GM12878 (cell line): ENCODE measurements around the gene JAKMIP1. TPM values are rescaled to one million over a fixed set of nuclear protein-coding genes. Genes with fewer than 3 reads are reported as not detected.

Source experiments
- ATAC-seq: fragments of 200-7000 bp; cut with Tn5 transposase; 3 replicates; pipeline ENCODE4 v1.9.1; 2020; ENCODE audit warnings: mild to moderate bottlenecking, moderate library complexity
- BruUV-seq: library from RNA; stranded (reverse); fragments of 400-500 nt; replicated peaks from 2 replicates; lab custom pipeline; 2021; lab: Mats Ljungman, UMichigan
- CTCF ChIA-PET: fragments of 300-600 bp; sonication (Branson Sonifier 250); formaldehyde crosslinking; extraction: SDS; loops from one replicate; lab custom pipeline; 2021; ENCODE audit warnings: inconsistent platforms; lab: Yijun Ruan, JAX
- POLR2A ChIA-PET: fragments of 350-600 bp; formaldehyde crosslinking; extraction: SDS; loops from one replicate; lab custom pipeline; 2021; ENCODE audit warnings: inconsistent platforms; lab: Charles Lee
- RAD21 ChIA-PET: fragments of 300-600 bp; sonication (Branson Sonifier 250); formaldehyde crosslinking; loops from one replicate; lab custom pipeline; 2023; ENCODE audit warnings: antibody characterized with exemption; ENCODE audit not compliant: unreplicated experiment; lab: Charles Lee
- SMC1A ChIA-PET: fragments of 300-600 bp; sonication (Branson Sonifier 250); formaldehyde crosslinking; loops from one replicate; lab custom pipeline; 2023; ENCODE audit not compliant: unreplicated experiment, uncharacterized antibody; lab: Charles Lee
- DNase-seq: peaks from one replicate; pipeline ENCODE4 v3.0.0-alpha.2; 2011; ENCODE audit warnings: low read depth, low spot score
- FAIRE-seq: peaks from 3 replicates; lab custom pipeline; 2011; peaks lifted over from hg19 to GRCh38; lab: Jason Lieb, UNC
- H2AFZ ChIP-seq: 2 replicates; pipeline ENCODE4 v1.6.0; 2011; ENCODE audit warnings: low read depth, low read length, control low read depth; ENCODE audit not compliant: control insufficient read depth
- H3K27ac ChIP-seq: 2 replicates; pipeline ENCODE4 v1.5.1; 2011; ENCODE audit warnings: control low read depth; ENCODE audit not compliant: control insufficient read depth, insufficient read depth
- H3K27me3 ChIP-seq, 2 experiments: replicated peaks in 1 of 2; 2 replicates each; pipeline versions ENCODE4 v1.6.0 to v1.6.1; 2011; ENCODE audit warnings: low read length in 1 of 2; ENCODE audit not compliant: control insufficient read depth in 2 of 2, insufficient read depth in 2 of 2
- H3K36me3 ChIP-seq, 2 experiments: 2 replicates each; pipeline ENCODE4 v1.5.1; 2011; ENCODE audit warnings: low read length in 1 of 2; ENCODE audit not compliant: control insufficient read depth in 2 of 2, insufficient read depth in 2 of 2
- H3K4me1 ChIP-seq: 2 replicates; pipeline ENCODE4 v1.6.1; 2011; ENCODE audit warnings: mild to moderate bottlenecking, low read length, moderate library complexity, mixed read lengths; ENCODE audit not compliant: control insufficient read depth, insufficient read depth
- H3K4me2 ChIP-seq: 2 replicates; pipeline ENCODE4 v1.6.0; 2011; ENCODE audit warnings: control low read depth; ENCODE audit not compliant: control insufficient read depth, insufficient read depth
- H3K4me3 ChIP-seq: fragments of 200-600 bp; sonication (generic); 2 replicates; pipeline ENCODE4 v1.5.1; 2016
- H3K79me2 ChIP-seq: 2 replicates; pipeline ENCODE4 v1.6.0; 2011; ENCODE audit warnings: low read length; ENCODE audit not compliant: control insufficient read depth, insufficient read depth
- H3K9ac ChIP-seq: 2 replicates; pipeline ENCODE4 v1.8.0; 2011; ENCODE audit warnings: low read length, control low read depth, mixed read lengths; ENCODE audit not compliant: control insufficient read depth, insufficient read depth
- H3K9me3 ChIP-seq: replicated peaks from 3 replicates; pipeline ENCODE4 v1.5.1; 2011; ENCODE audit warnings: mild to moderate bottlenecking, low read length; ENCODE audit not compliant: control insufficient read depth, insufficient read depth
- H4K20me1 ChIP-seq: 2 replicates; pipeline ENCODE4 v1.6.0; 2011; ENCODE audit not compliant: control insufficient read depth, insufficient read depth
- ATF2 ChIP-seq: IDR thresholded peaks from 2 replicates; pipeline ENCODE4 v1.6.1; 2012; ENCODE audit warnings: low read length, inconsistent platforms
- BHLHE40 ChIP-seq, 2 experiments: fragments of 450-650 bp in 1 of 2; IDR thresholded peaks; 2 replicates each; pipeline ENCODE4 v1.6.1; 2011 to 2017; ENCODE audit warnings: low read depth in 2 of 2, borderline replicate concordance in 1 of 2, improper control_type of control experiment in 1 of 2, low read length in 1 of 2, mild to moderate bottlenecking in 1 of 2
- CHD1 ChIP-seq: IDR thresholded peaks from 2 replicates; pipeline ENCODE4 v1.6.1; 2012; ENCODE audit warnings: low read depth, low read length, improper control_type of control experiment
- CREB1 ChIP-seq: IDR thresholded peaks from 2 replicates; pipeline ENCODE4 v1.6.1; 2012; ENCODE audit warnings: low read depth, mild to moderate bottlenecking, inconsistent platforms
- FOXK2 ChIP-seq: fragments of 450-650 bp; IDR thresholded peaks from 2 replicates; pipeline ENCODE4 v1.6.1; 2017; ENCODE audit warnings: mild to moderate bottlenecking, moderate library complexity
- GATAD2B ChIP-seq: fragments of 450-650 bp; conservative IDR thresholded peaks from 2 replicates; pipeline ENCODE4 v1.6.1; 2017; ENCODE audit warnings: low read depth, mild to moderate bottlenecking, moderate library complexity
- NBN ChIP-seq: fragments of 450-650 bp; IDR thresholded peaks from 2 replicates; pipeline ENCODE4 v1.6.1; 2016
- NR2C2 ChIP-seq: IDR thresholded peaks from 2 replicates; pipeline ENCODE4 v1.6.1; 2011; ENCODE audit warnings: borderline replicate concordance, low read depth; ENCODE audit not compliant: control insufficient read depth, insufficient read length
- RELA ChIP-seq: fragments of 450-650 bp; IDR thresholded peaks from 2 replicates; pipeline ENCODE4 v1.8.0; 2014; ENCODE audit warnings: borderline replicate concordance; ENCODE audit not compliant: partially characterized antibody
- SIN3A ChIP-seq: IDR thresholded peaks from 2 replicates; pipeline ENCODE4 v1.6.1; 2012; ENCODE audit warnings: low read depth, low read length, improper control_type of control experiment
- SP1 ChIP-seq: IDR thresholded peaks from one replicate; pipeline ENCODE4 v1.6.1; 2011; ENCODE audit warnings: low read depth, low read length
- SREBF1 ChIP-seq: IDR thresholded peaks from 2 replicates; pipeline ENCODE4 v1.6.1; 2012; ENCODE audit warnings: mild to moderate bottlenecking, low read length
- TCF3 ChIP-seq: IDR thresholded peaks from 2 replicates; pipeline ENCODE4 v1.6.1; 2012; ENCODE audit warnings: low read depth, mild to moderate bottlenecking, low read length, borderline replicate concordance; ENCODE audit not compliant: insufficient read depth
- YBX1 ChIP-seq: fragments of 450-650 bp; IDR thresholded peaks from 2 replicates; pipeline ENCODE4 v1.6.1; 2016; ENCODE audit warnings: antibody characterized with exemption
- ZBTB4 ChIP-seq: fragments of 450-650 bp; formaldehyde crosslinking; IDR thresholded peaks from 2 replicates; pipeline ENCODE4 v1.4.0; 2022; ENCODE audit warnings: mild to moderate bottlenecking, moderate library complexity
- WGBS: methylation state at CpG from one replicate; pipeline ENCODE4 v1.1.6; 2016; ENCODE audit warnings: low lambda C conversion rate; ENCODE audit not compliant: insufficient replicate concordance, insufficient coverage; ENCODE audit errors: missing lambda C conversion rate; 5-methylcytosine and 5-hydroxymethylcytosine counted together
- in situ Hi-C: fragments of 300-500 bp; cut with MboI; formaldehyde crosslinking; loops from 9 replicates; pipeline ENCODE4 v1.14.3; 2018; ENCODE audit warnings: mixed read lengths
- intact Hi-C: fragments of 100-400 bp; cut with micrococcal nuclease; formaldehyde crosslinking; loops from one replicate; pipeline ENCODE4 v1.14.2; 2022; ENCODE audit not compliant: unreplicated experiment
- polyA plus RNA-seq, 11 experiments: library from polyadenylated mRNA; depleted of rRNA in 4 of 11; unstranded in 6 of 11; stranded (reverse) in 5 of 11; fragments of >200 nt; fragmentation: Nextera tagmentation in 4 of 11; fragmentation: Illumina TruSeq in 1 of 11; extraction: Ambion mirVana in 4 of 11; extraction: Trizol in 1 of 11; gene quantifications; 1 replicate in 1 of 11; 2 replicates in 10 of 11; pipeline versions ENCODE4 v1.2.1 to v1.2.3, GENCODE V29; 2011 to 2016; ENCODE audit warnings: inconsistent platforms in 2 of 11, missing spikeins in 2 of 11, low read depth in 1 of 11
- total RNA-seq, 4 experiments: library from RNA; depleted of rRNA in 3 of 4; stranded (reverse); fragments of >200 nt in 3 of 4; fragmentation: Illumina TruSeq in 1 of 4; extraction: Trizol in 1 of 4; gene quantifications; 2 replicates each; pipeline versions ENCODE4 v1.2.1 to v1.2.3, GENCODE V29; 2013 to 2021
- TF ChIP-seq, protein P1 (sequence below): fragments of 150-350 bp; IDR thresholded peaks from 2 replicates; pipeline ENCODE4 v1.6.1; 2014; ENCODE audit warnings: mild to moderate bottlenecking, low read depth, low read length
- TF ChIP-seq, protein P2 (sequence below): fragments of 450-650 bp; IDR thresholded peaks from 2 replicates; pipeline ENCODE4 v1.6.1; 2017; ENCODE audit warnings: mild to moderate bottlenecking

The JAKMIP1 gene
- total and polyA plus RNA-seq, 10 of the 15 experiments (the other 5 are each of a cell fraction or from before 2014, with no cell fraction given): 0.52 to 16.7 (median 12.3) TPM

GRCh38 chr4:6148506-6149205 lies 51.7 kb downstream of the JAKMIP1 start:
- Histone ChIP-seq H3K4me3 (no peak overlapping the region), H4K20me1 (no peaks in the 10 kb centered on the region), H3K9ac (no peak overlapping the region), H2AFZ (no peak overlapping the region), H3K36me3 (no peaks in the 10 kb centered on the region; a peak in 1 of 4 replicates), H3K4me2 (no peak overlapping the region), H3K4me1 (peaks cover 8% of the 10 kb centered on the region), H3K27me3 (no peaks in the 10 kb centered on the region), H3K79me2 (no peaks in the 10 kb centered on the region), H3K27ac (no peak overlapping the region), H3K9me3 (peaks cover 5% of the 10 kb centered on the region; the same call in 2 of the 3 replicates)
- intact Hi-C loops (no loop called here), in situ Hi-C loops (no loop called here)
- ChIA-PET POLR2A (interaction anchor here (0.5 kb wide), 1 partner anchor 18 kb away, joined by 4 read pairs; no protein-coding TSS in a partner anchor), RAD21 (no interaction called here), CTCF (no interaction called here), SMC1A (no interaction called here)
- no peak for ATAC-seq
- no peak for FAIRE-seq
- 76% methylated on average over 20 of the region's 20 CpGs for WGBS
- no TSS peak for BruUV-seq
- no peak for DNase-seq
- no peak for TF ChIP-seq SREBF1
- no peak for TF ChIP-seq RELA
- TF ChIP-seq YBX1: no peak
- no peak for TF ChIP-seq FOXK2
- TF ChIP-seq CREB1: no peak
- no peak for TF ChIP-seq NR2C2
- TF ChIP-seq, protein P1, sequence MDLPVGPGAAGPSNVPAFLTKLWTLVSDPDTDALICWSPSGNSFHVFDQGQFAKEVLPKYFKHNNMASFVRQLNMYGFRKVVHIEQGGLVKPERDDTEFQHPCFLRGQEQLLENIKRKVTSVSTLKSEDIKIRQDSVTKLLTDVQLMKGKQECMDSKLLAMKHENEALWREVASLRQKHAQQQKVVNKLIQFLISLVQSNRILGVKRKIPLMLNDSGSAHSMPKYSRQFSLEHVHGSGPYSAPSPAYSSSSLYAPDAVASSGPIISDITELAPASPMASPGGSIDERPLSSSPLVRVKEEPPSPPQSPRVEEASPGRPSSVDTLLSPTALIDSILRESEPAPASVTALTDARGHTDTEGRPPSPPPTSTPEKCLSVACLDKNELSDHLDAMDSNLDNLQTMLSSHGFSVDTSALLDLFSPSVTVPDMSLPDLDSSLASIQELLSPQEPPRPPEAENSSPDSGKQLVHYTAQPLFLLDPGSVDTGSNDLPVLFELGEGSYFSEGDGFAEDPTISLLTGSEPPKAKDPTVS: no peak
- TF ChIP-seq NBN: no peak
- TF ChIP-seq GATAD2B: no peak
- no peak for TF ChIP-seq TCF3
- no peak for TF ChIP-seq ZBTB4 (CRISPR knock-in tag)
- no peak for TF ChIP-seq SIN3A
- TF ChIP-seq, protein P2, sequence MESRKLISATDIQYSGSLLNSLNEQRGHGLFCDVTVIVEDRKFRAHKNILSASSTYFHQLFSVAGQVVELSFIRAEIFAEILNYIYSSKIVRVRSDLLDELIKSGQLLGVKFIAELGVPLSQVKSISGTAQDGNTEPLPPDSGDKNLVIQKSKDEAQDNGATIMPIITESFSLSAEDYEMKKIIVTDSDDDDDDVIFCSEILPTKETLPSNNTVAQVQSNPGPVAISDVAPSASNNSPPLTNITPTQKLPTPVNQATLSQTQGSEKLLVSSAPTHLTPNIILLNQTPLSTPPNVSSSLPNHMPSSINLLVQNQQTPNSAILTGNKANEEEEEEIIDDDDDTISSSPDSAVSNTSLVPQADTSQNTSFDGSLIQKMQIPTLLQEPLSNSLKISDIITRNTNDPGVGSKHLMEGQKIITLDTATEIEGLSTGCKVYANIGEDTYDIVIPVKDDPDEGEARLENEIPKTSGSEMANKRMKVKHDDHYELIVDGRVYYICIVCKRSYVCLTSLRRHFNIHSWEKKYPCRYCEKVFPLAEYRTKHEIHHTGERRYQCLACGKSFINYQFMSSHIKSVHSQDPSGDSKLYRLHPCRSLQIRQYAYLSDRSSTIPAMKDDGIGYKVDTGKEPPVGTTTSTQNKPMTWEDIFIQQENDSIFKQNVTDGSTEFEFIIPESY: no peak
- no peak for TF ChIP-seq BHLHE40 (IDR thresholded peaks at IDR 0.05; ENCODE audit: borderline replicate concordance in 1 of 2, low read depth in 2 of 2, low read length in 1 of 2)
- TF ChIP-seq CHD1: no peak
- no peak for TF ChIP-seq ATF2
- no peak for TF ChIP-seq SP1
